H1 (cell line): ENCODE data around the gene ADD3. TPM values are rescaled to one million over a fixed set of nuclear protein-coding genes. Genes with fewer than 3 reads are reported as not detected.

Experiments used
- CTCF ChIA-PET: fragments of 300-600 bp; sonication (Branson Sonifier 250); formaldehyde crosslinking; loops from one replicate; lab custom pipeline; 2021; ENCODE audit not compliant: partially characterized antibody; lab: Charles Lee
- POLR2A ChIA-PET: fragments of 300-600 bp; sonication (Branson Sonifier 250); formaldehyde crosslinking; loops from one replicate; lab custom pipeline; 2021; ENCODE audit warnings: inconsistent platforms; ENCODE audit not compliant: partially characterized antibody; lab: Charles Lee
- DNase-seq, 2 experiments: peaks; one replicate each; pipeline versions ENCODE4 v3.0.0 to v3.0.0-alpha.2; 2010 to 2022; ENCODE audit warnings: low spot score in 2 of 2, low read depth in 1 of 2, mixed read lengths in 1 of 2
- FAIRE-seq: peaks from 2 replicates; lab custom pipeline; 2011; peaks lifted over from hg19 to GRCh38; lab: Jason Lieb, UNC
- H2AFZ ChIP-seq: 2 replicates; pipeline ENCODE4 v1.8.1; 2012; ENCODE audit warnings: low read length, inconsistent platforms
- H2AK5ac ChIP-seq: 2 replicates; pipeline ENCODE4 v1.6.1; 2013; ENCODE audit warnings: low read depth, low read length
- H2BK120ac ChIP-seq: replicated peaks from 2 replicates; pipeline ENCODE3; 2013; ENCODE audit warnings: low read depth, low read length, inconsistent platforms
- H2BK12ac ChIP-seq: 2 replicates; pipeline ENCODE4 v1.6.1; 2013; ENCODE audit warnings: low read depth, low read length
- H2BK15ac ChIP-seq: 2 replicates; pipeline ENCODE4 v1.6.1; 2013; ENCODE audit warnings: low read length
- H2BK20ac ChIP-seq: 2 replicates; pipeline ENCODE4 v1.6.1; 2013; ENCODE audit warnings: low read length
- H2BK5ac ChIP-seq: 2 replicates; pipeline ENCODE4 v1.6.1; 2013; ENCODE audit warnings: low read depth, low read length
- H3K14ac ChIP-seq: 2 replicates; pipeline ENCODE4 v1.6.1; 2013; ENCODE audit warnings: inconsistent platforms; ENCODE audit not compliant: insufficient read length
- H3K18ac ChIP-seq: 2 replicates; pipeline ENCODE4 v1.6.1; 2013; ENCODE audit warnings: low read length; ENCODE audit errors: extremely low read depth
- H3K23ac ChIP-seq: 2 replicates; pipeline ENCODE4 v1.6.1; 2013; ENCODE audit warnings: inconsistent platforms; ENCODE audit not compliant: insufficient read length
- H3K23me2 ChIP-seq: 2 replicates; pipeline ENCODE4 v1.6.1; 2013; ENCODE audit warnings: low read depth, low read length
- H3K27ac ChIP-seq: 2 replicates; pipeline ENCODE4 v1.6.1; 2011; ENCODE audit warnings: low read depth, low read length, inconsistent platforms
- H3K27me3 ChIP-seq, 4 experiments: replicated peaks in 1 of 4; 1 replicate in 1 of 4; 2 replicates in 3 of 4; pipeline versions ENCODE4 v1.6.1 to v1.8.1; 2011 to 2013; ENCODE audit warnings: low read length in 3 of 4, mild to moderate bottlenecking in 3 of 4, inconsistent platforms in 2 of 4, mixed read lengths in 2 of 4, moderate library complexity in 1 of 4; ENCODE audit not compliant: control insufficient read depth in 3 of 4, insufficient read depth in 3 of 4; ENCODE audit errors: extremely low read depth in 1 of 4
- H3K36me3 ChIP-seq, 4 experiments: 2 replicates each; pipeline versions ENCODE4 v1.6.1 to v1.8.1; 2011 to 2013; ENCODE audit warnings: mild to moderate bottlenecking in 4 of 4, low read length in 3 of 4, moderate library complexity in 2 of 4, control low read depth in 1 of 4, inconsistent platforms in 1 of 4; ENCODE audit not compliant: insufficient read depth in 4 of 4, control insufficient read depth in 2 of 4
- H3K4ac ChIP-seq: replicated peaks from 2 replicates; pipeline ENCODE3; 2013; ENCODE audit warnings: low read length, low read depth, mixed read lengths, inconsistent platforms; ENCODE audit not compliant: insufficient read length
- H3K4me1 ChIP-seq, 4 experiments: replicated peaks in 1 of 4; 1 replicate in 1 of 4; 2 replicates in 3 of 4; pipeline versions ENCODE4 v1.6.1 to v1.8.1; 2011 to 2013; ENCODE audit warnings: low read length in 3 of 4, inconsistent platforms in 2 of 4, mixed read lengths in 1 of 4; ENCODE audit not compliant: insufficient read depth in 4 of 4, control insufficient read depth in 3 of 4
- H3K4me2 ChIP-seq, 2 experiments: 2 replicates each; pipeline versions ENCODE4 v1.6.1 to v1.8.1; 2011 to 2013; ENCODE audit warnings: low read depth in 2 of 2, low read length in 2 of 2, control low read depth in 1 of 2, inconsistent platforms in 1 of 2, mild to moderate bottlenecking in 1 of 2; ENCODE audit not compliant: insufficient read depth in 1 of 2
- H3K4me3 ChIP-seq, 4 experiments: fragments of 200-600, 300-600 bp in 1 of 4; sonication (generic), shearing (Covaris generic), sonication (Bioruptor Twin) in 1 of 4; 2 replicates each; pipeline versions ENCODE4 v1.5.1 to v1.8.1; 2011 to 2016; ENCODE audit warnings: low read length in 4 of 4, low read depth in 3 of 4, control low read depth in 2 of 4, inconsistent platforms in 2 of 4, mild to moderate bottlenecking in 2 of 4, mixed read lengths in 1 of 4, moderate library complexity in 1 of 4; ENCODE audit not compliant: insufficient read depth in 2 of 4; ENCODE audit errors: extremely low read depth in 1 of 4
- H3K56ac ChIP-seq: replicated peaks from 2 replicates; pipeline ENCODE3; 2013; ENCODE audit warnings: low read depth, mild to moderate bottlenecking, mixed read lengths, low read length, inconsistent platforms; ENCODE audit not compliant: insufficient read length
- H3K79me1 ChIP-seq: 2 replicates; pipeline ENCODE4 v1.6.1; 2013; ENCODE audit warnings: low read depth, low read length, control low read depth
- H3K79me2 ChIP-seq, 2 experiments: 2 replicates each; pipeline versions ENCODE4 v1.6.1 to v1.8.1; 2012 to 2013; ENCODE audit warnings: low read length in 2 of 2, mild to moderate bottlenecking in 2 of 2, inconsistent platforms in 1 of 2; ENCODE audit not compliant: insufficient read depth in 2 of 2, control insufficient read depth in 1 of 2
- H3K9ac ChIP-seq, 4 experiments: replicated peaks in 1 of 4; 1 replicate in 1 of 4; 2 replicates in 3 of 4; pipeline versions ENCODE4 v1.6.1 to v1.8.1; 2011 to 2013; ENCODE audit warnings: low read depth in 3 of 4, low read length in 3 of 4, control low read depth in 2 of 4, mild to moderate bottlenecking in 2 of 4, moderate library complexity in 2 of 4, inconsistent platforms in 1 of 4; ENCODE audit errors: extremely low read depth in 1 of 4
- H3K9me3 ChIP-seq, 2 experiments: 2 replicates each; pipeline versions ENCODE4 v1.6.1 to v1.8.1; 2012 to 2013; ENCODE audit warnings: mild to moderate bottlenecking in 2 of 2, moderate library complexity in 2 of 2, control low read depth in 1 of 2, inconsistent platforms in 1 of 2, low read depth in 1 of 2, low read length in 1 of 2, mixed read lengths in 1 of 2; ENCODE audit not compliant: insufficient read depth in 2 of 2
- H4K20me1 ChIP-seq, 2 experiments: replicated peaks in 1 of 2; 2 replicates each; pipeline versions ENCODE3 to v1.8.1; 2011 to 2013; ENCODE audit warnings: inconsistent platforms in 2 of 2, low read length in 2 of 2, mild to moderate bottlenecking in 1 of 2; ENCODE audit not compliant: insufficient read depth in 2 of 2, control insufficient read depth in 1 of 2
- H4K5ac ChIP-seq: 2 replicates; pipeline ENCODE4 v1.6.1; 2013; ENCODE audit warnings: low read length, low read depth, mixed read lengths, inconsistent platforms; ENCODE audit not compliant: insufficient read length
- H4K8ac ChIP-seq: 2 replicates; pipeline ENCODE4 v1.8.0; 2013; ENCODE audit warnings: mild to moderate bottlenecking, moderate library complexity, low read length, inconsistent platforms; ENCODE audit not compliant: insufficient read depth; ENCODE audit errors: extremely low read depth
- H4K91ac ChIP-seq: replicated peaks from 2 replicates; pipeline ENCODE3; 2013; ENCODE audit warnings: low read length, mixed read lengths, inconsistent platforms; ENCODE audit not compliant: insufficient read length
- GTF2F1 ChIP-seq: IDR thresholded peaks from 2 replicates; pipeline ENCODE4 v1.6.1; 2012; ENCODE audit warnings: low read depth, low read length, improper control_type of control experiment, borderline replicate concordance
- JUN ChIP-seq: IDR thresholded peaks from 2 replicates; pipeline ENCODE4 v1.6.1; 2011; ENCODE audit warnings: low read depth, mild to moderate bottlenecking, improper control_type of control experiment, low read length
- KDM5A ChIP-seq: fragments of 200-600 bp; IDR thresholded peaks from 2 replicates; pipeline ENCODE4 v1.7.1; 2012; ENCODE audit warnings: mild to moderate bottlenecking, low read length, inconsistent platforms, mixed read lengths
- MAFK ChIP-seq: IDR thresholded peaks from 2 replicates; pipeline ENCODE4 v1.6.1; 2012; ENCODE audit warnings: low read depth, mild to moderate bottlenecking, improper control_type of control experiment, low read length
- NRF1 ChIP-seq: IDR thresholded peaks from 2 replicates; pipeline ENCODE4 v1.6.1; 2011; ENCODE audit warnings: mild to moderate bottlenecking, low read depth, low read length, improper control_type of control experiment
- SP2 ChIP-seq: IDR thresholded peaks from 2 replicates; pipeline ENCODE4 v1.6.1; 2012; ENCODE audit warnings: mild to moderate bottlenecking, low read length, inconsistent platforms
- WGBS, 2 experiments: shearing (Covaris generic) in 1 of 2; methylation state at CpG; one replicate each; pipeline versions ENCODE4 v1.1.6 to v1.1.7; 2013 to 2015; ENCODE audit warnings: low lambda C conversion rate in 2 of 2, mixed read lengths in 2 of 2, inconsistent platforms in 1 of 2, low coverage in 1 of 2, missing lambda C conversion rate in 1 of 2; ENCODE audit not compliant: insufficient replicate concordance in 2 of 2, insufficient coverage in 1 of 2, insufficient read length in 1 of 2; ENCODE audit errors: extremely low coverage in 1 of 2, missing lambda C conversion rate in 1 of 2; 5-methylcytosine and 5-hydroxymethylcytosine counted together
- polyA plus RNA-seq, 7 experiments: library from polyadenylated mRNA; depleted of rRNA in 3 of 7; stranded (reverse) in 5 of 7; unstranded in 2 of 7; fragments of >200 nt in 5 of 7; fragments of 200-250 nt in 2 of 7; gene quantifications; 1 replicate in 5 of 7; 2 replicates in 1 of 7; 4 replicates in 1 of 7; pipeline versions ENCODE4 v1.2.1 to v1.2.3, GENCODE V29; 2011 to 2013; ENCODE audit warnings: missing spikeins in 2 of 7, mixed read lengths in 2 of 7
- total RNA-seq: library from RNA; stranded (reverse); fragmentation: NEBNext Ultra II Directional; extraction: Animal tissue kit (Norgen Biotek cat#: 25700); gene quantifications from 2 replicates; pipeline ENCODE4 v1.2.1, GENCODE V29; 2021
- TF ChIP-seq, protein P1 (sequence below): IDR thresholded peaks from 2 replicates; pipeline ENCODE4 v1.6.1; 2012; ENCODE audit warnings: low read length, inconsistent platforms

The ADD3 gene
- total and polyA plus RNA-seq, 2 of the 8 experiments (the other 6 are each of a cell fraction or from before 2014, with no cell fraction given) = 44.7 to 85.6 TPM

DNA sequence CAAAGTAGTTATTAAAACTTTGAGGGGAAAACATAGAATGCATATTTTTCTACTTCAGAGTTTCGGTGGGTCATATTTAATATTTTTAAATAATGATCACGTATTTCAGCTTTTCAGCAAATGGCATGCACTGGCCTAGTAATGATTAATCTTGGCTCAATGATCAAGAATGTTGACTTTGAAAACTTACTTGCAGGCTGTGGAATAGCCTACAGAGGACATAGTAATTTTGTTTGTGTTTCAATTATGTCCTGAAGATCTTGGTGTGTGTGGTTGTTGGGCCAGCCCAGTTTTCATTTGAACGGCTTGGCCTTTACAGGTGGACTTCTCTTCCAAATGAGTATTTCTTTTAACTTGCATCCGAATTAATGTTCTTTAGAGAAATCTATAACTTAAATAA is 35.1 kb downstream of the ADD3 start:
- Histone ChIP-seq H3K4me3 (no peak overlapping the region), H3K79me1 (no peaks in the 10 kb centered on the region; the same call in 1 of the 2 replicates), H3K18ac (no peak overlapping the region), H2AFZ (no peak overlapping the region), H4K91ac (no peak overlapping the region), H2BK120ac (no peak overlapping the region), H3K36me3 (peaks cover 0 to 5% (median 2%) of the 10 kb centered on the region in 4 experiments; a peak in 3 of 8 replicates), H3K23ac (no peak overlapping the region), H3K4me2 (no peak overlapping the region), H4K5ac (no peak overlapping the region), H3K27ac (no peak overlapping the region), H3K23me2 (no peaks in the 10 kb centered on the region), H3K4ac (no peak overlapping the region), H4K20me1 (peaks cover 0 to 3% of the 10 kb centered on the region in 2 experiments), H3K56ac (no peak overlapping the region), H3K4me1 (peaks cover 0 to 3% (median 0%) of the 10 kb centered on the region in 4 experiments; a peak in 2 of 7 replicates), H2BK12ac (no peak overlapping the region), H4K8ac (no peak overlapping the region), H2BK5ac (no peak overlapping the region), H3K79me2 (peaks cover 2 to 82% of the 10 kb centered on the region in 2 experiments; a peak in 3 of 4 replicates), H2BK20ac (no peak overlapping the region), H3K14ac (no peak overlapping the region), H3K27me3 (no peaks in the 10 kb centered on the region), H3K9ac (no peak overlapping the region), H3K9me3 (peaks cover 2 to 5% of the 10 kb centered on the region in 2 experiments; a peak in 3 of 4 replicates), H2BK15ac (no peak overlapping the region), H2AK5ac (no peak overlapping the region)
- WGBS, 2 experiments = 88% methylated on average over 4 of the region's 4 CpGs; no CpG with 5 or more reads in 1 of the 2 experiments
- no peak for TF ChIP-seq NRF1
- no peak for TF ChIP-seq GTF2F1
- no peak for TF ChIP-seq JUN
- TF ChIP-seq MAFK = no peak
- TF ChIP-seq, protein P1, sequence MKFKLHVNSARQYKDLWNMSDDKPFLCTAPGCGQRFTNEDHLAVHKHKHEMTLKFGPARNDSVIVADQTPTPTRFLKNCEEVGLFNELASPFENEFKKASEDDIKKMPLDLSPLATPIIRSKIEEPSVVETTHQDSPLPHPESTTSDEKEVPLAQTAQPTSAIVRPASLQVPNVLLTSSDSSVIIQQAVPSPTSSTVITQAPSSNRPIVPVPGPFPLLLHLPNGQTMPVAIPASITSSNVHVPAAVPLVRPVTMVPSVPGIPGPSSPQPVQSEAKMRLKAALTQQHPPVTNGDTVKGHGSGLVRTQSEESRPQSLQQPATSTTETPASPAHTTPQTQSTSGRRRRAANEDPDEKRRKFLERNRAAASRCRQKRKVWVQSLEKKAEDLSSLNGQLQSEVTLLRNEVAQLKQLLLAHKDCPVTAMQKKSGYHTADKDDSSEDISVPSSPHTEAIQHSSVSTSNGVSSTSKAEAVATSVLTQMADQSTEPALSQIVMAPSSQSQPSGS = no peak
- TF ChIP-seq SP2 = no peak
- no peak for TF ChIP-seq KDM5A
- no peak for DNase-seq
- ChIA-PET CTCF (interaction anchor here (1.1 to 5.2 kb wide), 3 partner anchors 7 to 159 kb away, joined by 3 to 37 read pairs (median 5); no protein-coding TSS in a partner anchor), POLR2A (no interaction called here)
- no peak for FAIRE-seq
